Stimulated activated CD4-positive, alpha-beta T cell treated with anti-CD3 and anti-CD28 coated beads, Interleukin-4, amount 100 ng/mL, for 1 hour (primary cell): ENCODE results near the gene OR2W1.

Source experiments
- DNase-seq: peaks from one replicate; pipeline ENCODE4 v3.0.0-alpha.2; 2020

Gene OR2W1

DNA sequence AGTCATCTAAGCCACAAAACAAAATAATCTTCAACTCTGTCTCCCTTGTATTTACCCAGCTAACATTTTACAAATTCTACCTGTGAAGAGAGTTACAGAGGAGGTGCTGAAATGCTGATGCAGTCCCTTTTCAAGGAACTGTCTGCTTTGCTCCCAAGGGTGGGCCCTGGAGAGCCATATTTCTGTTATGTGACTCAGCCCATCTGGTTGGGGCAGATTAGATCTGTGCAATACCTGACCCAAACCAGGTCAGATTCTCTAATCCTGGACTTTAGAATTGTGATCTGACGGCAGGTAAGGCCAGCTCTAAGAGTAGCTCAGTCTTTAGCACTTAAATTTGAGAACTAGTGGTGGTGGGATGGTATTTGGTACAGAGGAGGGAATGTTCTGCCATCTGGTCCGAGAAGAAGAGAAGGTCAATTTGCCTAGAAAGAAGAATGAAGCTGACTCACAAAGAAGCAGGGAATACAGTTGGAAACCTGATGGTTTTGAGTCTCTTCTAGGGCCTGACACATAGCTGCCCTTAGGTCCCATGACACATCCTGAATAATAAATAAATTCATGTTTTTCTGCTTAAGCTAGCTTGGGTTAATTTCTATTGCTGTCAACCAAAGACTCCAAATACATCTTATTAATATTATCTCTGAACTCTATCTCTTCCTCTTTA is 48.0 kb downstream of the OR2W1 start:
- DNase-seq, result no peak

DNA sequence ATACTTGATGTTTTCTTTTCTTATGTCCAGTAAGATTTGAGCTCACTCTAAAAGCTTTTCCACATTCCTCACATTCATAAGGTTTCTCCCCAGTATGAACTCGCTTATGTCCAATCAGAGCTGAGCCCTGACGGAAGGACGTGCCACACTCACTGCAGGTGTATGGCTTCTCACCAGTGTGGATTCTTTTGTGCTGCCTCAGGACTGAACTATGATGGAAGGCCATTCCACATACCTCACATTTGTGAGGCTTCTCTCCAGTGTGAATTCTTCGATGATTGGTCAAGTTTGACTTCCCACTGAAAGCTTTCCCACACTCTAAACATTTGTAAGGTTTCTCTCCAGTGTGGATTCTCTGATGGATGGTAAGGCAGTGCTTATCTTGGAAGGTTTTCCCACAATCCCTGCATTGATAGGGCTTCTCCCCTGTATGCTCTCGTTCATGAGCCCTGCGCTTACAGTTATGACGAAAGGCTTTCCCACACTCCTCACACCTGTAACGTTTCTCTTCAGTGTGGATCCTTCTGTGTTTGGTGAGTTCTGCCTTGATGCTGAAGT is 49.8 kb downstream of the OR2W1 start:
- DNase-seq, result no peak
